K562 (cell line): ENCODE data around the gene LAMTOR1.

Experiments used
- GABPA ChIP-seq: fragments of 200-800 bp; sonication (Bioruptor generic); conservative IDR thresholded peaks from 2 replicates; pipeline ENCODE4 v1.6.1; 2016; ENCODE audit warnings: low read depth, missing genetic modification characterization, missing compliant biosample characterization
- ZFX ChIP-seq: sonication (generic); formaldehyde crosslinking; IDR thresholded peaks from 2 replicates; pipeline ENCODE4 v1.8.0; 2022; ENCODE audit warnings: mild to moderate bottlenecking, missing genetic modification reagents, moderate library complexity
- TF ChIP-seq, protein P1 (sequence below): fragments of 250-450 bp; sonication (Bioruptor Pico); IDR thresholded peaks from 2 replicates; pipeline ENCODE4 v1.8.0; 2021; ENCODE audit warnings: moderate library complexity, mild to moderate bottlenecking, inconsistent platforms

DNA sequence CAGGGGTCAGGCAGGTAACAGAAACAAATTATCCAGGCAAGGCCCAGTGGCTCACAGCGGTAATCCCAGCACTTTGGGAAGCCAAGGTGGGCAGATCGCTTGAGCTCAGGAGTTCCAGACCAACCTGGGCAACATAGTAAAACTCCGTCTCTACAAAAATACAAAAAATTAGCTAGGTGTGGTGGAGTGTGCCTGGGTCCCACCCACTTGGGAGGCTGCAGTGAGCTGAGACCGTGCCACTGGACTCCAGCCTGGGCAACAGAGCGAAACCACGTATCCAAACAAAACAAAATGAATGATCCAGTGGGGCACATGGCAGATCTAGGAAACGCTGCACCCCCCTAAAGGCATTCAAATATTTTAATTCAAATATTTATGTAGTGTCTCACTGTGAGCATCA lies 32.6 kb downstream of the LAMTOR1 start:
- TF ChIP-seq GABPA (no peak), ZFX (CRISPR knock-in tag) (no peak)
- TF ChIP-seq, protein P1, sequence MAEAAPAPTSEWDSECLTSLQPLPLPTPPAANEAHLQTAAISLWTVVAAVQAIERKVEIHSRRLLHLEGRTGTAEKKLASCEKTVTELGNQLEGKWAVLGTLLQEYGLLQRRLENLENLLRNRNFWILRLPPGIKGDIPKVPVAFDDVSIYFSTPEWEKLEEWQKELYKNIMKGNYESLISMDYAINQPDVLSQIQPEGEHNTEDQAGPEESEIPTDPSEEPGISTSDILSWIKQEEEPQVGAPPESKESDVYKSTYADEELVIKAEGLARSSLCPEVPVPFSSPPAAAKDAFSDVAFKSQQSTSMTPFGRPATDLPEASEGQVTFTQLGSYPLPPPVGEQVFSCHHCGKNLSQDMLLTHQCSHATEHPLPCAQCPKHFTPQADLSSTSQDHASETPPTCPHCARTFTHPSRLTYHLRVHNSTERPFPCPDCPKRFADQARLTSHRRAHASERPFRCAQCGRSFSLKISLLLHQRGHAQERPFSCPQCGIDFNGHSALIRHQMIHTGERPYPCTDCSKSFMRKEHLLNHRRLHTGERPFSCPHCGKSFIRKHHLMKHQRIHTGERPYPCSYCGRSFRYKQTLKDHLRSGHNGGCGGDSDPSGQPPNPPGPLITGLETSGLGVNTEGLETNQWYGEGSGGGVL (CRISPR knock-in tag), result no peak
